Body of pancreas (tissue), 4 donors: ENCODE results near the gene PKP3. TPM values are rescaled to one million over a fixed set of nuclear protein-coding genes. Genes with fewer than 3 reads are reported as not detected.
"Not testable (repeated sequence)": the region's sequence is repeated elsewhere in the genome, so short reads cannot be mapped to it uniquely, and the experiment has no call there.

Experiments
- ATAC-seq: fragments of 150-250 bp; one replicate; pipeline ENCODE4 v1.9.1; 2016
- DNase-seq, 4 donors: peaks; one replicate each; pipeline ENCODE4 v3.0.0-alpha.2; 2019
- H3K27ac ChIP-seq, 4 donors: fragments of 200-600 bp; sonication (generic); 1 replicate in 3 of 4; 2 replicates in 1 of 4; pipeline versions ENCODE4 v1.5.1 to v1.6.1; 2016 to 2019; ENCODE audit warnings: mild to moderate bottlenecking in 1 of 4, mixed read lengths in 1 of 4, moderate library complexity in 1 of 4
- H3K27me3 ChIP-seq, 2 donors: fragments of 200-600 bp; sonication (generic); one replicate each; pipeline ENCODE4 v1.6.0; 2016; ENCODE audit warnings: mild to moderate bottlenecking in 1 of 2
- H3K36me3 ChIP-seq, 2 donors: fragments of 200-600 bp; sonication (generic); replicated peaks in 1 of 2; 2 replicates each; pipeline ENCODE4 v1.5.1; 2016; ENCODE audit warnings: low read depth in 2 of 2; ENCODE audit not compliant: insufficient read depth in 1 of 2
- H3K4me1 ChIP-seq: fragments of 200-600 bp; sonication (generic); one replicate; pipeline ENCODE4 v1.6.0; 2016
- H3K4me3 ChIP-seq, 2 donors: fragments of 200-600 bp; sonication (generic); 1 replicate in 1 of 2; 2 replicates in 1 of 2; pipeline ENCODE4 v1.5.1; 2016 to 2019
- H3K9me3 ChIP-seq, 3 donors: fragments of 200-600 bp; sonication (generic); 1 replicate in 2 of 3; 2 replicates in 1 of 3; pipeline ENCODE4 v1.5.1; 2016
- CTCF ChIP-seq, 7 experiments: fragments of 450-650 bp in 4 of 7; fragments of 200-600 bp in 3 of 7; sonication (generic) in 3 of 7; IDR thresholded peaks; one replicate each; pipeline ENCODE4 v1.5.1; 2016 to 2019; ENCODE audit warnings: antibody characterized with exemption in 7 of 7
- POLR2A ChIP-seq, 3 donors: fragments of 450-650 bp; IDR thresholded peaks; one replicate each; pipeline ENCODE4 v1.6.1; 2016; ENCODE audit warnings: antibody characterized with exemption in 3 of 3, mild to moderate bottlenecking in 2 of 3
- WGBS, 2 donors: methylation state at CpG; one replicate each; pipeline ENCODE4 v1.1.5; 2017; 5-methylcytosine and 5-hydroxymethylcytosine counted together
- intact Hi-C: fragments of 100-400 bp; cut with DNase I; formaldehyde crosslinking; loops from one replicate; pipeline ENCODE4 v1.15.1; 2023
- total RNA-seq, 2 donors: library from RNA; depleted of rRNA; stranded (reverse); fragments of >200 nt; gene quantifications; one replicate each; pipeline ENCODE4 v1.1.0, GENCODE V29; 2016

Gene PKP3
- total RNA-seq, 2 donors from 2014 or later, result 46.2 to 48.8 TPM

- WGBS, 2 donors, result 93 to 96% methylated on average over 11 to 20 of the region's 20 CpGs
- Histone ChIP-seq H3K4me1 (peaks cover 24% of the 10 kb centered on the region), H3K27me3 (no peaks in the 10 kb centered on the region), H3K36me3 (peaks cover 0 to 6% of the 10 kb centered on the region in 2 donors), H3K27ac (no peak overlapping the region), H3K9me3 (no peaks in the 10 kb centered on the region), H3K4me3 (no peak overlapping the region)
- no peak for TF ChIP-seq CTCF (IDR thresholded peaks at IDR 0.05)
- no peak for TF ChIP-seq POLR2A (IDR thresholded peaks at IDR 0.05)
- intact Hi-C loops, result no loop called here
- no peak for ATAC-seq
- no peak for DNase-seq
Measured at GRCh38 chr11:398826-399225, 4.8 kb downstream of the PKP3 start.

- H3K9me3 ChIP-seq, result no peaks in the 10 kb centered on the region
- peaks cover 0 to 6% of the 10 kb centered on the region in 2 donors for H3K36me3 ChIP-seq
- peaks cover 21% of the 10 kb centered on the region for H3K4me1 ChIP-seq
- ATAC-seq (no peak), DNase-seq (no peak)
- H3K27me3 ChIP-seq, result no peaks in the 10 kb centered on the region
- TF ChIP-seq POLR2A (IDR thresholded peaks at IDR 0.05) (no peak), CTCF (IDR thresholded peaks at IDR 0.05) (no peak)
- intact Hi-C loops, result no loop called here
- no peak overlapping the region for H3K4me3 ChIP-seq
- WGBS, 2 donors, result 91 to 94% methylated on average over 7 to 21 of the region's 21 CpGs
- H3K27ac ChIP-seq, result no peak overlapping the region
Measured at GRCh38 chr11:399731-400211, 5.8 kb downstream of the PKP3 start.

GRCh38 chr11:400241-400689 is 6.3 kb downstream of the PKP3 start:
- Histone ChIP-seq H3K4me3 (no peak overlapping the region), H3K9me3 (no peaks in the 10 kb centered on the region), H3K4me1 (peaks cover 16% of the 10 kb centered on the region), H3K36me3 (peaks cover 0 to 6% of the 10 kb centered on the region in 2 donors), H3K27ac (no peak overlapping the region), H3K27me3 (no peaks in the 10 kb centered on the region)
- TF ChIP-seq POLR2A (IDR thresholded peaks at IDR 0.05) (no peak), CTCF (IDR thresholded peaks at IDR 0.05) (no peak)
- intact Hi-C loops, result no loop called here
- 73 to 97% methylated on average over 34 to 39 of the region's 50 CpGs for WGBS, 2 donors
- DNase-seq (no peak), ATAC-seq (no peak)

- H3K4me3 ChIP-seq, H3K36me3 ChIP-seq, H3K27ac ChIP-seq, H3K9me3 ChIP-seq, intact Hi-C loops, ATAC-seq, H3K27me3 ChIP-seq, DNase-seq: not testable (repeated sequence)
- peaks cover 10% of the 10 kb centered on the region for H3K4me1 ChIP-seq
- no CpG with 5 or more reads among the region's 52 CpGs for WGBS, 2 donors
Measured at GRCh38 chr11:401196-401595, 7.2 kb downstream of the PKP3 start.

- Histone ChIP-seq H3K9me3 (no peaks in the 10 kb centered on the region), H3K36me3 (peaks cover 0 to 6% of the 10 kb centered on the region in 2 donors), H3K27me3 (no peaks in the 10 kb centered on the region), H3K4me3 (no peak overlapping the region), H3K27ac (no peak overlapping the region), H3K4me1 (peaks cover 16% of the 10 kb centered on the region)
- DNase-seq (no peak), ATAC-seq (no peak)
- intact Hi-C loops, result no loop called here
- WGBS, 2 donors, result 86 to 95% methylated on average over 24 to 37 of the region's 55 CpGs
- no peak for TF ChIP-seq CTCF (IDR thresholded peaks at IDR 0.05)
- TF ChIP-seq POLR2A (IDR thresholded peaks at IDR 0.05), result no peak
Measured at GRCh38 chr11:403021-403760, 9.2 kb downstream of the PKP3 start.
